ENCODE measurements around the gene MICA.
"Not testable (repeated sequence)": the region's sequence is repeated elsewhere in the genome, so short reads cannot be mapped to it uniquely, and the experiment has no call there.

Gene MICA

GRCh38 chr6:31381666-31382065, 21.7 kb upstream of the MICA start:
- FAIRE-seq: no peak

GRCh38 chr6:31383149-31383548, 20.2 kb upstream of the MICA start:
- FAIRE-seq (no peak), DNase-seq (ENCODE audit: insufficient read length, low spot score) (no peak)
- TF ChIP-seq CTCF (IDR thresholded peaks at IDR 0.05; ENCODE audit: insufficient read depth, missing control alignments): no peak

More at GRCh38 chr6:31381666-31382065, 21.7 kb upstream of the MICA start:
- no peak for TF ChIP-seq CTCF (IDR thresholded peaks at IDR 0.05; ENCODE audit: insufficient read depth, missing control alignments)
- DNase-seq (ENCODE audit: insufficient read length, low spot score): no peak

- FAIRE-seq (no peak), DNase-seq (ENCODE audit: insufficient read length, low spot score) (no peak)
- no peak for TF ChIP-seq CTCF (IDR thresholded peaks at IDR 0.05; ENCODE audit: insufficient read depth, missing control alignments)
Observed at GRCh38 chr6:31385041-31385440, 18.4 kb upstream of the MICA start.

- FAIRE-seq: no peak
- no peak for DNase-seq (ENCODE audit: insufficient read length, low spot score)
- no peak for TF ChIP-seq CTCF (IDR thresholded peaks at IDR 0.05; ENCODE audit: insufficient read depth, missing control alignments)
Observed at GRCh38 chr6:31386099-31386498, 17.3 kb upstream of the MICA start.

GRCh38 chr6:31386977-31387376, 16.4 kb upstream of the MICA start:
- no peak for FAIRE-seq
- TF ChIP-seq CTCF (IDR thresholded peaks at IDR 0.05; ENCODE audit: insufficient read depth, missing control alignments): no peak
- no peak for DNase-seq (ENCODE audit: insufficient read length, low spot score)

- FAIRE-seq; DNase-seq (ENCODE audit: insufficient read length, low spot score): not testable (repeated sequence)
Observed at GRCh38 chr6:31388916-31389801, 14.2 kb upstream of the MICA start.

GRCh38 chr6:31389802-31390132, 13.6 kb upstream of the MICA start:
- DNase-seq (ENCODE audit: insufficient read length, low spot score); FAIRE-seq: not testable (repeated sequence)

GRCh38 chr6:31393932-31394331, 9.5 kb upstream of the MICA start:
- no peak for TF ChIP-seq CTCF (IDR thresholded peaks at IDR 0.05; ENCODE audit: insufficient read depth, missing control alignments)
- DNase-seq (ENCODE audit: insufficient read length, low spot score) (no peak), FAIRE-seq (no peak)

All from D721Med (cell line).